HUES64 (cell line): Measurements from ENCODE around the gene UBR1.

Source experiments
- H3K27ac ChIP-seq: 2 replicates; pipeline ENCODE4 v1.7.0; 2013; ENCODE audit warnings: low read depth, low read length, inconsistent platforms
- H3K27me3 ChIP-seq: 2 replicates; pipeline ENCODE4 v1.6.1; 2013; ENCODE audit warnings: mild to moderate bottlenecking, low read length; ENCODE audit not compliant: insufficient read depth
- H3K36me3 ChIP-seq: 2 replicates; pipeline ENCODE4 v1.6.1; 2013; ENCODE audit warnings: mild to moderate bottlenecking, low read length; ENCODE audit not compliant: insufficient read depth
- H3K4me1 ChIP-seq: 2 replicates; pipeline ENCODE4 v1.6.1; 2013; ENCODE audit warnings: mild to moderate bottlenecking, low read length, moderate library complexity; ENCODE audit not compliant: insufficient read depth
- H3K4me3 ChIP-seq: 2 replicates; pipeline ENCODE4 v1.5.1; 2013; ENCODE audit warnings: mild to moderate bottlenecking, low read length, moderate library complexity
- H3K9ac ChIP-seq: 2 replicates; pipeline ENCODE4 v1.6.1; 2013; ENCODE audit warnings: mild to moderate bottlenecking, low read depth, low read length
- H3K9me3 ChIP-seq: 2 replicates; pipeline ENCODE4 v1.6.1; 2013; ENCODE audit warnings: low read depth, low read length; ENCODE audit not compliant: insufficient read depth
- WGBS: fragments of 150-250, 120-280 bp; methylation state at CpG from one replicate; pipeline ENCODE4 v1.1.7; 2013; ENCODE audit warnings: missing lambda C conversion rate; 5-methylcytosine and 5-hydroxymethylcytosine counted together

The UBR1 gene

GRCh38 chr15:42921342-42921731 lies 184.5 kb downstream of the UBR1 start:
- Histone ChIP-seq H3K9me3 (no peaks in the 10 kb centered on the region), H3K27ac (no peak overlapping the region), H3K9ac (no peak overlapping the region; the same call in 1 of the 2 replicates), H3K36me3 (no peaks in the 10 kb centered on the region), H3K4me1 (peaks cover 14% of the 10 kb centered on the region; the same call in 1 of the 2 replicates), H3K27me3 (peaks cover 13% of the 10 kb centered on the region), H3K4me3 (peak overlapping the region; percentile 89)
- 11% methylated on average over 19 of the region's 19 CpGs for WGBS

DNA sequence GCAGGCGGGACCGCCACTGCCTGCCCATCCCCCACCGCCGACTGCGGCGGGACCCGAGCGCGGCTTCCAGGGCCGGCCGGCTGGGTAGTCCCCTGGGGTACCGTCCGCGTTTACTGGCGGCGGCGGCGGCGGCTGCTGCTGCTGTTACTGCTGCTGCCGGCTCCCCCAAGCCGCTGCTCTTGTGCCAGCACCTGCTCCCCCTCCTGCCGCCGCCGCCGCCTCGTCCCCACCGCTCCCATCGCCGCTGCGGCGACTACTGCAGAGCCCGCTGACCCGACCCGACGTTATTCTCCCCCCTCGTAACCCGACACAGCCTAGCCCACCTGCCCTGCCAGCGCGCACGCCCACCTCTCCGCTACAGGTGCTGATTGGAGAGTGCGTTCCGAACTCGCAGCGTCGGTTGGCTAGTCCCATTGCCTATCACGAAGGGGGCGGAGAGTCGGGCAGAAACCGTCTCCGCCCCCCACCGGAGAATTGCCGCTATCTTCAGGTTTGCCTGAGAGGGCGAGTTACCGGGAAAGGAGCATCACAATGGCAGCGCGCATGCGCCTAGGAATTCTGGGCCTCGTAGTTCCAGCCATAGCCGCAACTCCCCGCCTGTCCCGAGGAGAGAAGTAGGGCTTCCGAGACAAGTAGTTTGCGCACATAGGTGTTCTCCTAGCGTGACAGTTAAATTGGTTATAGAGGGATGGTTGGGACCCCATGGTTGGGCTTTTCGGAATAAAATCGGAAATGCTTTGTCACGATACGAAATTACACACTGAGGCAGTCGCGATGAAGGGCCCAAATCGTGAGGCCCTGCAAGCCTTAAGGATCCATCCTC lies 185.1 kb downstream of the UBR1 start, which contains the start of gene TTBK2:
TSS of gene TTBK2 (minus strand) at position 260 of the 823 bp plus-strand sequence. CDS start 42,161 bp downstream, outside the sequence.
- Histone ChIP-seq H3K36me3 (no peaks in the 10 kb centered on the region), H3K27ac (peak within 1 kb of the TSS; percentile 62; the same call in 1 of the 2 replicates), H3K9me3 (no peaks in the 10 kb centered on the region), H3K27me3 (peaks cover 13% of the 10 kb centered on the region), H3K4me1 (peaks cover 14% of the 10 kb centered on the region; the same call in 1 of the 2 replicates), H3K4me3 (peak within 1 kb of the TSS; percentile 89), H3K9ac (peak within 1 kb of the TSS; percentile 56; the same call in 1 of the 2 replicates)
- WGBS, result under 1% methylated on average over 72 of the region's 72 CpGs

- H3K36me3 ChIP-seq, result no peaks in the 10 kb centered on the region
- peak overlapping the region; percentile 62; the same call in 1 of the 2 replicates for H3K27ac ChIP-seq
- no peaks in the 10 kb centered on the region for H3K9me3 ChIP-seq
- WGBS, result under 1% methylated on average over 34 of the region's 40 CpGs
- H3K9ac ChIP-seq, result peak overlapping the region; percentile 56; the same call in 1 of the 2 replicates
- peaks cover 13% of the 10 kb centered on the region for H3K27me3 ChIP-seq
- H3K4me3 ChIP-seq, result peak overlapping the region; percentile 89
- H3K4me1 ChIP-seq, result peaks cover 14% of the 10 kb centered on the region; the same call in 1 of the 2 replicates
Measured at GRCh38 chr15:42919799-42920518, 185.9 kb downstream of the UBR1 start.

GRCh38 chr15:42919308-42919707 lies 186.5 kb downstream of the UBR1 start:
- Histone ChIP-seq H3K4me1 (peaks cover 14% of the 10 kb centered on the region; the same call in 1 of the 2 replicates), H3K9ac (no peak overlapping the region), H3K9me3 (no peaks in the 10 kb centered on the region), H3K27ac (no peak overlapping the region), H3K4me3 (peak overlapping the region; percentile 89), H3K36me3 (no peaks in the 10 kb centered on the region), H3K27me3 (peaks cover 13% of the 10 kb centered on the region)
- WGBS, result 52% methylated on average over 2 of the region's 2 CpGs

- H3K9me3 ChIP-seq, result no peaks in the 10 kb centered on the region
- H3K9ac ChIP-seq, result no peak overlapping the region
- H3K4me1 ChIP-seq, result peaks cover 14% of the 10 kb centered on the region; the same call in 1 of the 2 replicates
- 93% methylated on average over 4 of the region's 5 CpGs for WGBS
- H3K36me3 ChIP-seq, result no peaks in the 10 kb centered on the region
- H3K27ac ChIP-seq, result no peak overlapping the region
- peaks cover 13% of the 10 kb centered on the region for H3K27me3 ChIP-seq
- H3K4me3 ChIP-seq, result no peak overlapping the region
Measured at GRCh38 chr15:42918047-42918446, 187.8 kb downstream of the UBR1 start.

DNA sequence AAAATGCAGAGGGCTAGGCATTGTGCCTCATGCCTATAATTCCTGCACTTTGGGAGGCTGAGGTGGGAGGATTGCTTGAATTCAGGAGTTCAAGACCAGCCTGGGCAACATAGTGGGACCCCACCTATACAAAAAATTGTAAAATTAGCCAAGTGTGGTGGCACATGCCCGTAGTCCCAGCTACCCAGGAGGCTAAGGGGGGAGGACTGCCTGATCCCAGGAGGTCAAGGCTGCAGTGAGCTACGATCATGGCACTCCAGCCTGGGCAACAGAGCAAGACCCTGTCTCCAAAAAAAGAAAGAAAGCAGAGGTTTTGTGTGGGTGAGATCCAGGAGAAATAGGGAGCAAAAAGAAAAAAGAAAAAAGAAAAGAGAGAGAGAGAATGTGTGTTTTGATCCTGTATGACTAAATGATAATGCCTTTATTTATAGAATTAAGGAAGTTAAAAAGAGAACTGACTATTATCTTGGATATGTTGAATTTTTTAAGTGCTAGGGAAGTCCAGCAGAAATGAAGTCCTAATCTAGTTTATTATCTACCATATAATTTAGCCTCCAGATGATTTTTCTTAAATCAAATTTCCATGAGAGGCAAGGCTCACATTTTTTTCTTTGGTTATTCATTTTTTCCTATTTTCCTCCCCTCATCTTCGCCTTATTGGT lies 190.1 kb downstream of the UBR1 start:
- Histone ChIP-seq H3K4me1 (peaks cover 9% of the 10 kb centered on the region; the same call in 1 of the 2 replicates), H3K36me3 (no peaks in the 10 kb centered on the region), H3K27me3 (no peaks in the 10 kb centered on the region), H3K27ac (no peak overlapping the region), H3K4me3 (no peak overlapping the region), H3K9me3 (no peaks in the 10 kb centered on the region), H3K9ac (no peak overlapping the region)
- 93% methylated on average over 3 of the region's 3 CpGs for WGBS

GRCh38 chr15:42914728-42915497 lies 190.9 kb downstream of the UBR1 start:
- Histone ChIP-seq H3K27me3 (no peaks in the 10 kb centered on the region), H3K4me3 (no peak overlapping the region), H3K4me1 (peaks cover 9% of the 10 kb centered on the region; the same call in 1 of the 2 replicates), H3K36me3 (no peaks in the 10 kb centered on the region), H3K9ac (no peak overlapping the region), H3K27ac (no peak overlapping the region), H3K9me3 (no peaks in the 10 kb centered on the region)
- WGBS, result 95% methylated on average over 4 of the region's 5 CpGs

DNA sequence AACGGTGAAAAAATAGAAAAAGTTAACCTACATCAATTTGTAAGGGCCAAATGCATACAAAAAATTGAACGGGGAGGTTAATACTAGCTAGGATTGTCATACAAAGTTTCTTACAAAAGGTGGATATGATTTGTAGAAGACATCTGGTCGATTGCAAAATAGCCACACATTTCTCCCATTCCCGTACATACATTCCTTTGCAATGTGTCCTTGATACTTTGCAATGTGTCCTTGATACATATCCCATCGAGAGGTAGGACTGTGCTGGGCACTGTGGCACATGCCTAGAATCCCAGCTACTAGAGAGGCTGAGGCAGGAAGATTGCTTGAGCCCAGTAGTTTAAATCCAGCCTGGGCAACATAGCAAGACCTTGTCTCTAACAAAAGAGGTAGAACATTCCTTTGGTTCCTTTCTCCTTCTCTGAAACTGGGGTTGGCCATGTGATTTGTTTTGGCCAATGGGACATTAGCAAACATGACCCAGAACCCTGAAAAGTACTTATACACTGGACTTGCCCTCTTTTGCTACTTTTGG lies 194.7 kb downstream of the UBR1 start:
- 87% methylated on average over 5 of the region's 5 CpGs for WGBS
- H3K36me3 ChIP-seq, result no peaks in the 10 kb centered on the region
- no peaks in the 10 kb centered on the region for H3K27me3 ChIP-seq
- H3K4me3 ChIP-seq, result no peak overlapping the region
- no peak overlapping the region for H3K27ac ChIP-seq
- no peaks in the 10 kb centered on the region for H3K4me1 ChIP-seq
- H3K9me3 ChIP-seq, result no peaks in the 10 kb centered on the region
- no peak overlapping the region for H3K9ac ChIP-seq

DNA sequence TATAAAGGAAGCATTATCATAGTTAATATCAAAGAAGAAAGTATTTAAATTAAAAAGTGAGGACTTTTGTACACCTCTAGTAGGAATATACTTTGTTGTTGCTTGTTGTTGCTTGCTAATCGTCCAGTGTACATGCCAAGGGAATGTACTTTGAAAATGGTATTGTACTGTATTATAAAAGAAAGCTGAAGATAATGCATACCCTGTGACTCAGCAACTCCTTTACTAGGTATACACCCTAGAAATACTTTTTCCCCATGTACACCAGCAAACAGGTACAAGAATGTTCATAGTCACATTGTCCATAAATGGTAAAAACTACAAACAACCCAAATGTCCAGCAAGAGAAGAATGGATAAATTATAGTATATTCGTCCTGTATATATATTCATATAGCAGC lies 197.3 kb downstream of the UBR1 start:
- H3K4me1 ChIP-seq, result peaks cover 4% of the 10 kb centered on the region; the same call in 1 of the 2 replicates

More for the DNA sequence above, 197.3 kb downstream of the UBR1 start:
- no peak overlapping the region for H3K9ac ChIP-seq
- H3K27ac ChIP-seq, result no peak overlapping the region
- no peaks in the 10 kb centered on the region for H3K36me3 ChIP-seq
- no peaks in the 10 kb centered on the region for H3K27me3 ChIP-seq
- H3K9me3 ChIP-seq, result no peaks in the 10 kb centered on the region
- H3K4me3 ChIP-seq, result no peak overlapping the region
- WGBS, result 95% methylated on average over 1 of the region's 2 CpGs
